ENCODE results near the gene BANF1. TPM values are rescaled to one million over a fixed set of nuclear protein-coding genes. Genes with fewer than 3 reads are reported as not detected.

Gene BANF1
- total and polyA plus RNA-seq, 10 of the 15 experiments (the other 5 are each of a cell fraction or from before 2014, with no cell fraction given) = 99.0 to 574 (median 297) TPM

DNA sequence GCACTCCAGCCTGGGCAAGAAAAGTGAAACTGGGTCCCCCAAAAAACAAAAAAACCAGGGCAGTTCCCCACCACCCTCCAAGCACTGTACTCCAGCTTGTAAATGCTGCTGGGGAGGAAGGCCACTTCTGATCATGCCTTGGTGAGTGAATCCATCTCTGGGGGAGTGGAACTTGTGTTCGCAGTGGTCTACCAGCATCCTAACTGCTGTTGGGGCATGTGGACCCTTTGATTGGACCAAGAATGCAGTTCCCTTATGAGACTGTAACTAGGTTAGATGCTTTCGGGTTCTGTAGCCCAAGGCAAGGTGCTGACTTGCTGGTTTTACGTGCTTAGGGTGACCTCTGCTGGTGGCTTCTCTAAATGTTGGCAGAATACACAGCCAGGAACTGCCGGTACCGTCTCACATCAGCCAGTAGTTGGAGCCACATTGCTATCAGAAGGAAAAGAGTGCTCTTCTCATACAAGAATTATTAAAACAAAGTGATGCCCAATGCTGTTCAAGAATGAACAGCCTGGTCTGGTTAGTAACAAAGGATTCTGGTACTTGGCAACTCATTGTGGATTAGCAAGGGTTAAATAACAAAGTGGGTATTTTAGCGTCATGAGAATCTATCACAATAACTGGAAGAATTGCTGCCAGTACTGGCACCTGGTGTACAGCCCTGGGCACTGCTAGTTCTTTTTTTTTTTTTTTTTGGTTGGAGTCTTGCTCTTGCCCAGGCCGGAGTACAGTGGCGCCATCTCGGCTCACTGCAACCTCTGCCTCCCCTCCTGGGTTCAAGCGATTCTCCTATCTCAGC, 13.3 kb upstream of the BANF1 start (continued):
- TF ChIP-seq, protein P1, sequence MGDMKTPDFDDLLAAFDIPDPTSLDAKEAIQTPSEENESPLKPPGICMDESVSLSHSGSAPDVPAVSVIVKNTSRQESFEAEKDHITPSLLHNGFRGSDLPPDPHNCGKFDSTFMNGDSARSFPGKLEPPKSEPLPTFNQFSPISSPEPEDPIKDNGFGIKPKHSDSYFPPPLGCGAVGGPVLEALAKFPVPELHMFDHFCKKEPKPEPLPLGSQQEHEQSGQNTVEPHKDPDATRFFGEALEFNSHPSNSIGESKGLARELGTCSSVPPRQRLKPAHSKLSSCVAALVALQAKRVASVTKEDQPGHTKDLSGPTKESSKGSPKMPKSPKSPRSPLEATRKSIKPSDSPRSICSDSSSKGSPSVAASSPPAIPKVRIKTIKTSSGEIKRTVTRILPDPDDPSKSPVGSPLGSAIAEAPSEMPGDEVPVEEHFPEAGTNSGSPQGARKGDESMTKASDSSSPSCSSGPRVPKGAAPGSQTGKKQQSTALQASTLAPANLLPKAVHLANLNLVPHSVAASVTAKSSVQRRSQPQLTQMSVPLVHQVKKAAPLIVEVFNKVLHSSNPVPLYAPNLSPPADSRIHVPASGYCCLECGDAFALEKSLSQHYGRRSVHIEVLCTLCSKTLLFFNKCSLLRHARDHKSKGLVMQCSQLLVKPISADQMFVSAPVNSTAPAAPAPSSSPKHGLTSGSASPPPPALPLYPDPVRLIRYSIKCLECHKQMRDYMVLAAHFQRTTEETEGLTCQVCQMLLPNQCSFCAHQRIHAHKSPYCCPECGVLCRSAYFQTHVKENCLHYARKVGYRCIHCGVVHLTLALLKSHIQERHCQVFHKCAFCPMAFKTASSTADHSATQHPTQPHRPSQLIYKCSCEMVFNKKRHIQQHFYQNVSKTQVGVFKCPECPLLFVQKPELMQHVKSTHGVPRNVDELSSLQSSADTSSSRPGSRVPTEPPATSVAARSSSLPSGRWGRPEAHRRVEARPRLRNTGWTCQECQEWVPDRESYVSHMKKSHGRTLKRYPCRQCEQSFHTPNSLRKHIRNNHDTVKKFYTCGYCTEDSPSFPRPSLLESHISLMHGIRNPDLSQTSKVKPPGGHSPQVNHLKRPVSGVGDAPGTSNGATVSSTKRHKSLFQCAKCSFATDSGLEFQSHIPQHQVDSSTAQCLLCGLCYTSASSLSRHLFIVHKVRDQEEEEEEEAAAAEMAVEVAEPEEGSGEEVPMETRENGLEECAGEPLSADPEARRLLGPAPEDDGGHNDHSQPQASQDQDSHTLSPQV (IDR thresholded peaks at IDR 0.05) = peak; percentile 85
- TF ChIP-seq BCL11A (IDR thresholded peaks at IDR 0.05; ENCODE audit: low read depth, low read length) (no peak), SREBF2 (IDR thresholded peaks at IDR 0.05; ENCODE audit: low read length) (no peak), YY1 (IDR thresholded peaks at IDR 0.05; ENCODE audit: low read depth, low read length) (peak; percentile 58), SP1 (IDR thresholded peaks at IDR 0.05; ENCODE audit: low read depth, low read length) (peak; percentile 19), NR2F1 (conservative IDR thresholded peaks at IDR 0.05) (no peak), PAX5 (IDR thresholded peaks at IDR 0.05; ENCODE audit: borderline replicate concordance, low read depth, low read length) (no peak), SUZ12 (IDR thresholded peaks at IDR 0.05; ENCODE audit: unreplicated experiment) (no peak), SUPT20H (IDR thresholded peaks at IDR 0.05; ENCODE audit: borderline replicate concordance, control insufficient read depth, low read depth, low read length) (no peak), RFX5 (IDR thresholded peaks at IDR 0.05; ENCODE audit: low read depth, low read length) (peak; percentile 69; the same call in 1 of the 2 replicates), IKZF1 (conservative IDR thresholded peaks at IDR 0.05) (no peak), MTA3 (IDR thresholded peaks at IDR 0.05; ENCODE audit: borderline replicate concordance, low read length) (no peak), CHD2 (IDR thresholded peaks at IDR 0.05; ENCODE audit: borderline replicate concordance, low read depth, low read length) (no peak), RCOR1 (conservative IDR thresholded peaks at IDR 0.05; ENCODE audit: low read depth, low read length) (no peak)
- TF ChIP-seq, protein P2, sequence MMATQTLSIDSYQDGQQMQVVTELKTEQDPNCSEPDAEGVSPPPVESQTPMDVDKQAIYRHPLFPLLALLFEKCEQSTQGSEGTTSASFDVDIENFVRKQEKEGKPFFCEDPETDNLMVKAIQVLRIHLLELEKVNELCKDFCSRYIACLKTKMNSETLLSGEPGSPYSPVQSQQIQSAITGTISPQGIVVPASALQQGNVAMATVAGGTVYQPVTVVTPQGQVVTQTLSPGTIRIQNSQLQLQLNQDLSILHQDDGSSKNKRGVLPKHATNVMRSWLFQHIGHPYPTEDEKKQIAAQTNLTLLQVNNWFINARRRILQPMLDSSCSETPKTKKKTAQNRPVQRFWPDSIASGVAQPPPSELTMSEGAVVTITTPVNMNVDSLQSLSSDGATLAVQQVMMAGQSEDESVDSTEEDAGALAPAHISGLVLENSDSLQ (IDR thresholded peaks at IDR 0.05) = no peak
- TF ChIP-seq, protein P3, sequence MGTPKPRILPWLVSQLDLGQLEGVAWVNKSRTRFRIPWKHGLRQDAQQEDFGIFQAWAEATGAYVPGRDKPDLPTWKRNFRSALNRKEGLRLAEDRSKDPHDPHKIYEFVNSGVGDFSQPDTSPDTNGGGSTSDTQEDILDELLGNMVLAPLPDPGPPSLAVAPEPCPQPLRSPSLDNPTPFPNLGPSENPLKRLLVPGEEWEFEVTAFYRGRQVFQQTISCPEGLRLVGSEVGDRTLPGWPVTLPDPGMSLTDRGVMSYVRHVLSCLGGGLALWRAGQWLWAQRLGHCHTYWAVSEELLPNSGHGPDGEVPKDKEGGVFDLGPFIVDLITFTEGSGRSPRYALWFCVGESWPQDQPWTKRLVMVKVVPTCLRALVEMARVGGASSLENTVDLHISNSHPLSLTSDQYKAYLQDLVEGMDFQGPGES (IDR thresholded peaks at IDR 0.05) = no peak
- TF ChIP-seq, protein P4, sequence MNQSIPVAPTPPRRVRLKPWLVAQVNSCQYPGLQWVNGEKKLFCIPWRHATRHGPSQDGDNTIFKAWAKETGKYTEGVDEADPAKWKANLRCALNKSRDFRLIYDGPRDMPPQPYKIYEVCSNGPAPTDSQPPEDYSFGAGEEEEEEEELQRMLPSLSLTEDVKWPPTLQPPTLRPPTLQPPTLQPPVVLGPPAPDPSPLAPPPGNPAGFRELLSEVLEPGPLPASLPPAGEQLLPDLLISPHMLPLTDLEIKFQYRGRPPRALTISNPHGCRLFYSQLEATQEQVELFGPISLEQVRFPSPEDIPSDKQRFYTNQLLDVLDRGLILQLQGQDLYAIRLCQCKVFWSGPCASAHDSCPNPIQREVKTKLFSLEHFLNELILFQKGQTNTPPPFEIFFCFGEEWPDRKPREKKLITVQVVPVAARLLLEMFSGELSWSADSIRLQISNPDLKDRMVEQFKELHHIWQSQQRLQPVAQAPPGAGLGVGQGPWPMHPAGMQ (IDR thresholded peaks at IDR 0.05; ENCODE audit: borderline replicate concordance) = no peak
- TF ChIP-seq, protein P5, sequence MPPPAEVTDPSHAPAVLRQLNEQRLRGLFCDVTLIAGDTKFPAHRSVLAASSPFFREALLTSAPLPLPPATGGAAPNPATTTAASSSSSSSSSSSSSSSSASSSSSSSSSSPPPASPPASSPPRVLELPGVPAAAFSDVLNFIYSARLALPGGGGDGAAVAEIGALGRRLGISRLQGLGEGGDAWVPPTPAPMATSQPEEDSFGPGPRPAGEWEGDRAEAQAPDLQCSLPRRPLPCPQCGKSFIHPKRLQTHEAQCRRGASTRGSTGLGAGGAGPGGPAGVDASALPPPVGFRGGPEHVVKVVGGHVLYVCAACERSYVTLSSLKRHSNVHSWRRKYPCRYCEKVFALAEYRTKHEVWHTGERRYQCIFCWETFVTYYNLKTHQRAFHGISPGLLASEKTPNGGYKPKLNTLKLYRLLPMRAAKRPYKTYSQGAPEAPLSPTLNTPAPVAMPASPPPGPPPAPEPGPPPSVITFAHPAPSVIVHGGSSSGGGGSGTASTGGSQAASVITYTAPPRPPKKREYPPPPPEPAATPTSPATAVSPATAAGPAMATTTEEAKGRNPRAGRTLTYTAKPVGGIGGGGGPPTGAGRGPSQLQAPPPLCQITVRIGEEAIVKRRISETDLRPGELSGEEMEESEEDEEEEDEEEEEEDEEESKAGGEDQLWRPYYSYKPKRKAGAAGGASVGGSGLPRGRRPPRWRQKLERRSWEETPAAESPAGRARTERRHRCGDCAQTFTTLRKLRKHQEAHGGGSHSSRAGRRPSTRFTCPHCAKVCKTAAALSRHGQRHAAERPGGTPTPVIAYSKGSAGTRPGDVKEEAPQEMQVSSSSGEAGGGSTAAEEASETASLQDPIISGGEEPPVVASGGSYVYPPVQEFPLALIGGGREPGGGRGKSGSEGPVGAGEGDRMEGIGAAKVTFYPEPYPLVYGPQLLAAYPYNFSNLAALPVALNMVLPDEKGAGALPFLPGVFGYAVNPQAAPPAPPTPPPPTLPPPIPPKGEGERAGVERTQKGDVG (CRISPR knock-in tag; IDR thresholded peaks at IDR 0.05) = no peak
